Measurements from ENCODE around the gene NCAM2.

NCAM2 gene

GRCh38 chr21:21412096-21412495 is 413.9 kb downstream of the NCAM2 start:
- no peaks in the 10 kb centered on the region for H3F3A ChIP-seq (ENCODE audit: insufficient read depth, low read length)
- H3K4me1 ChIP-seq (ENCODE audit: insufficient read depth, low read length, severe bottlenecking) = no peaks in the 10 kb centered on the region
- H2AFZ ChIP-seq (ENCODE audit: low read length) = no peak overlapping the region
- no peak overlapping the region for H3K27ac ChIP-seq (ENCODE audit: low read depth, low read length, poor library complexity, severe bottlenecking)
- no peak overlapping the region for H3K4me2 ChIP-seq (ENCODE audit: low read length)
- H3K9me3 ChIP-seq (ENCODE audit: low read length) = no peaks in the 10 kb centered on the region
- no peaks in the 10 kb centered on the region for H3K27me3 ChIP-seq (ENCODE audit: insufficient read depth, low read length)
- no peaks in the 10 kb centered on the region for H3K9me2 ChIP-seq (ENCODE audit: low read depth, low read length)
- H4K20me1 ChIP-seq (ENCODE audit: insufficient read depth, low read length) = no peaks in the 10 kb centered on the region
- H3K79me2 ChIP-seq (ENCODE audit: insufficient read depth, low read length) = no peaks in the 10 kb centered on the region
- no peak overlapping the region for H3K4me3 ChIP-seq (ENCODE audit: low read depth, low read length, poor library complexity, severe bottlenecking)
- H3K36me3 ChIP-seq (ENCODE audit: insufficient read depth, low read length) = no peaks in the 10 kb centered on the region
- H3K9ac ChIP-seq (ENCODE audit: low read length) = no peak overlapping the region
- TF ChIP-seq EZH2 (IDR thresholded peaks at IDR 0.05; ENCODE audit: borderline replicate concordance, low read length) (no peak), CTCF (IDR thresholded peaks at IDR 0.05; ENCODE audit: low read length) (no peak)

GRCh38 chr21:21415741-21416140 is 417.5 kb downstream of the NCAM2 start:
- Histone ChIP-seq H3K4me3 (ENCODE audit: low read depth, low read length, poor library complexity, severe bottlenecking) (no peak overlapping the region), H3K36me3 (ENCODE audit: insufficient read depth, low read length) (no peaks in the 10 kb centered on the region), H3F3A (ENCODE audit: insufficient read depth, low read length) (no peaks in the 10 kb centered on the region), H3K9me3 (ENCODE audit: low read length) (no peaks in the 10 kb centered on the region), H3K79me2 (ENCODE audit: insufficient read depth, low read length) (no peaks in the 10 kb centered on the region), H3K4me1 (ENCODE audit: insufficient read depth, low read length, severe bottlenecking) (no peaks in the 10 kb centered on the region), H3K9ac (ENCODE audit: low read length) (no peak overlapping the region), H3K4me2 (ENCODE audit: low read length) (no peak overlapping the region), H3K27me3 (ENCODE audit: insufficient read depth, low read length) (no peaks in the 10 kb centered on the region), H3K27ac (ENCODE audit: low read depth, low read length, poor library complexity, severe bottlenecking) (no peak overlapping the region), H3K9me2 (ENCODE audit: low read depth, low read length) (no peaks in the 10 kb centered on the region), H4K20me1 (ENCODE audit: insufficient read depth, low read length) (no peaks in the 10 kb centered on the region), H2AFZ (ENCODE audit: low read length) (no peak overlapping the region)
- TF ChIP-seq EZH2 (IDR thresholded peaks at IDR 0.05; ENCODE audit: borderline replicate concordance, low read length) (no peak), CTCF (IDR thresholded peaks at IDR 0.05; ENCODE audit: low read length) (no peak)

GRCh38 chr21:21434944-21435343 is 436.7 kb downstream of the NCAM2 start:
- Histone ChIP-seq H3K4me1 (ENCODE audit: insufficient read depth, low read length, severe bottlenecking) (no peaks in the 10 kb centered on the region), H3K9me3 (ENCODE audit: low read length) (no peaks in the 10 kb centered on the region), H3K36me3 (ENCODE audit: insufficient read depth, low read length) (no peaks in the 10 kb centered on the region), H3K9ac (ENCODE audit: low read length) (no peak overlapping the region), H3K4me3 (ENCODE audit: low read depth, low read length, poor library complexity, severe bottlenecking) (no peak overlapping the region), H3F3A (ENCODE audit: insufficient read depth, low read length) (no peaks in the 10 kb centered on the region), H3K27ac (ENCODE audit: low read depth, low read length, poor library complexity, severe bottlenecking) (no peak overlapping the region), H4K20me1 (ENCODE audit: insufficient read depth, low read length) (no peaks in the 10 kb centered on the region), H2AFZ (ENCODE audit: low read length) (no peak overlapping the region), H3K9me2 (ENCODE audit: low read depth, low read length) (no peaks in the 10 kb centered on the region), H3K27me3 (ENCODE audit: insufficient read depth, low read length) (no peaks in the 10 kb centered on the region), H3K4me2 (ENCODE audit: low read length) (no peak overlapping the region), H3K79me2 (ENCODE audit: insufficient read depth, low read length) (no peaks in the 10 kb centered on the region)
- no peak for TF ChIP-seq CTCF (IDR thresholded peaks at IDR 0.05; ENCODE audit: low read length)
- no peak for TF ChIP-seq EZH2 (IDR thresholded peaks at IDR 0.05; ENCODE audit: borderline replicate concordance, low read length)

All from OCI-LY1 (cell line).